ENCODE results near the gene CHKB. TPM values are rescaled to one million over a fixed set of nuclear protein-coding genes. Genes with fewer than 3 reads are reported as not detected.

Gene CHKB
- total RNA-seq, 2 experiments from 2014 or later, result 76.2 to 76.3 TPM

DNA sequence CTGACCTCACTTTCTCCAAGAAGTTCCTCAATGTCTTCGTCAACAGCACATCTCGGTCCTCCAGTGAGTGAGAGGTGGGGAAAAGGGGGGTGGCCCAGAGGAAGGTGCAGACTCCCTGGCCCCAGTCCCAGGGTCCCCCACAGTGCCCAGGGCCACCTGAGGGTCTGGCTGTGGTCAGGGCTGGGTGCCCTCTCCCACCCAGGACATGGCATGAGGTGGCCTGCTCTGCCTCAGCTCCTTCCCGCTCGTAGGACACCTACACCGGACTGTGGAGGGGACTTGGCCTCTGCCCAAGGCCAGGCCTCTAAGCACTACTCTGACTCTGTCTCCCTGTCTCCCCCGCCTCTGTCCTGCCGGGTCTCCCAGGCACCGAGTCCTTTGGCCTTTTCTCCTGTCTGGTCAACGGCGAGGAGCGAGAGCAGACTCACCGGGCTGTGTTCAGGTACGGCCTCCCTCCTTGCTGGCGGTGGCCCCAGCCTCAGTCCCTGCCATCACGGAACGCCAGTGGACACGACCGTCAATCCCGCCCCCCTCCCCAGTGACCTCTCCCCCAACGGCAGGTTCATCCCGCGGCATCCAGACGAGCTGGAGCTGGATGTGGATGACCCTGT lies 22.5 kb upstream of the CHKB start:
- no peak for DNase-seq
- Mint-ChIP-seq H3K36me3 (peaks cover 1% of the 10 kb centered on the region), H3K9me3 (no peaks in the 10 kb centered on the region), H3K27me3 (peaks cover 45% of the 10 kb centered on the region), H3K4me3 (no peak overlapping the region), H3K4me1 (ENCODE audit: low read depth) (peaks cover 4% of the 10 kb centered on the region), H3K27ac (no peak overlapping the region)
- ChIA-PET CTCF (interaction anchor here (1.0 kb wide), 1 partner anchor 23 kb away, joined by 3 read pairs; no protein-coding TSS in a partner anchor), POLR2A (interaction anchor here (0.7 kb wide), 1 partner anchor 33 kb away, joined by 4 read pairs; no protein-coding TSS in a partner anchor)
- intact Hi-C loops (cut with micrococcal nuclease), result no loop called here

DNA sequence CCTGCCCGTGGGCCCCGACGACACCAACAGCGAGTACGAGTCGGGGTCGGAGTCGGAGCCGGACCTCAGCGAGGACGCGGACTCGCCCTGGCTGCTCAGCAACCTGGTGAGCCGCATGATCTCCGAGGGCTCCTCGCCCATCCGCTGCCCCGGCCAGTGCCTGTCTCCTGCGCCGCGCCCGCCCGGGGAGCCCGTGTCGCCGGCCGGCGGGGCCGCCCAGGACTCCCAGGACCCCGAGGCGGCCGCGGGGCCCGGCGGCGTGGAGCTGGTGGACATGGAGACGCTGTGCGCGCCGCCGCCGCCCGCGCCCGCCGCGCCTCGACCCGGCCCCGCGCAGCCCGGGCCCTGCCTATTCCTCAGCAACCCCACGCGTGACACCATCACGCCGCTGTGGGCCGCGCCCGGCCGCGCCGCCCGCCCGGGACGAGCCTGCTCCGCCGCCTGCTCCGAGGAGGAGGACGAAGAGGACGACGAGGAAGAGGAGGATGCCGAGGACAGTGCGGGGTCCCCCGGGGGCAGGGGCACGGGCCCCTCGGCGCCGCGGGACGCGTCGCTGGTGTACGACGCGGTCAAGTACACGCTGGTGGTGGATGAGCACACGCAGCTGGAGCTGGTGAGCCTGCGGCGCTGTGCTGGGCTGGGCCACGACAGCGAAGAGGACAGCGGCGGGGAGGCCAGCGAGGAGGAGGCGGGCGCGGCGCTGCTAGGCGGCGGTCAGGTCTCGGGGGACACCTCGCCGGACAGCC lies 21.8 kb upstream of the CHKB start:
- intact Hi-C loops (cut with micrococcal nuclease), result no loop called here
- no peak overlapping the region for H3K4me3 Mint-ChIP-seq
- POLR2A ChIA-PET, result no interaction called here
- no peaks in the 10 kb centered on the region for H3K9me3 Mint-ChIP-seq
- no peak for DNase-seq
- peaks cover 8% of the 10 kb centered on the region for H3K4me1 Mint-ChIP-seq (ENCODE audit: low read depth)
- H3K36me3 Mint-ChIP-seq, result peaks cover 1% of the 10 kb centered on the region
- CTCF ChIA-PET, result no interaction called here
- no peak overlapping the region for H3K27ac Mint-ChIP-seq
- H3K27me3 Mint-ChIP-seq, result peaks cover 48% of the 10 kb centered on the region

DNA sequence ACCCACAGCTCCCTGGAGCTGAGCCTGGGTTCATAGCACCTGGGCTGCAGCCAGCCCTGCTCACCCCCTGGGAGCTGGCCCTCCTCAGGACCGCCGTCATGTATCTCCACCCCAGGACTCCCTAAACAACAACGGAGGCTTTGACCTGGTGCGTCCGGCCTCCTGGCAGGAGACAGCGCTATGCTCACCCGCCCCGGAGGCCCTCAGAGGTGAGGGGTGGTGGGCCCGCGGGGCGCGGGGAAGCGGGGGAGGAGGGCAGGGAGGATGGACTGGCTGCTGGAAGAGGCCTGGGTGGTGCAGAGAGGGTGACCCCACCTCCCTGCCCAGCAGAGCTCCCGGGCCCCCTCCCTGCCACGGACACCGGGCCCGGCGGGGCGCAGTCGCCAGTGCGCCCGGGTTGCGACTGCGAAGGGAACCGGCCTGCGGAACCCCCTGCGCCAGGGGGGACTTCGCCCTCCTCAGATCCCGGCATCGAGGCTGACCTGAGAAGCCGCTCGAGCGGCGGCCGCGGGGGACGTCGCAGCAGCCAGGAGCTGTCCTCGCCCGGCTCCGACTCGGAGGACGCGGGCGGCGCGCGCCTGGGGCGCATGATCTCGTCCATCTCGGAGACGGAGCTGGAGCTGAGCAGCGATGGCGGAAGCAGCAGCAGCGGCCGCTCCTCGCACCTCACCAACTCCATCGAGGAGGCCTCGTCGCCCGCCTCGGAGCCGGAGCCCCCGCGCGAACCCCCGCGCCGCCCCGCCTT lies 21.0 kb upstream of the CHKB start:
- peaks cover 8% of the 10 kb centered on the region for H3K4me1 Mint-ChIP-seq (ENCODE audit: low read depth)
- intact Hi-C loops (cut with micrococcal nuclease), result no loop called here
- no peak overlapping the region for H3K4me3 Mint-ChIP-seq
- ChIA-PET POLR2A (no interaction called here), CTCF (no interaction called here)
- no peaks in the 10 kb centered on the region for H3K9me3 Mint-ChIP-seq
- H3K27me3 Mint-ChIP-seq, result peaks cover 46% of the 10 kb centered on the region
- DNase-seq, result no peak
- peaks cover 1% of the 10 kb centered on the region for H3K36me3 Mint-ChIP-seq
- no peak overlapping the region for H3K27ac Mint-ChIP-seq

DNA sequence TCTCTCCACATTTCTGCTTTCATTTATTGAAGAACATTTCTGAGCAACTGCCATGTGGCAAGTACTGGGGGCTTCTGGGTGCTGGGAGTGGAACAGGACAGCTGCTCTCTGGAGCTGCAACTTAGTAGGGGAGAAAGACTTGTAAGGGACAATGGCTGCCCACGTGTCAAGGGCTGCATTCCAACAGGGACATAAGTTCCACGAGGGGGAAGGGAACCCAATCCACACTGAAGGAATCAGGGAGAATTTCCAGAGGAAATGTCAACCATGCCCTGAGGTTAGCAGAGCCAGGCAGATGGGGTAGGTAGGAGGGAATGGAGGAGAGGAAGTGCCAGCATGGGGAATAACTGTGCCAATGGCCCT lies 19.7 kb upstream of the CHKB start:
- peaks cover 8% of the 10 kb centered on the region for H3K4me1 Mint-ChIP-seq (ENCODE audit: low read depth)
- H3K27me3 Mint-ChIP-seq, result peaks cover 44% of the 10 kb centered on the region
- H3K9me3 Mint-ChIP-seq, result no peaks in the 10 kb centered on the region
- H3K36me3 Mint-ChIP-seq, result peaks cover 1% of the 10 kb centered on the region
- no peak for DNase-seq
- intact Hi-C loops (cut with micrococcal nuclease), result no loop called here
- H3K27ac Mint-ChIP-seq, result no peak overlapping the region
- POLR2A ChIA-PET, result interaction anchor here (0.5 kb wide), 1 partner anchor 37 kb away, joined by 4 read pairs; no protein-coding TSS in a partner anchor
- CTCF ChIA-PET, result interaction anchor here (1.0 kb wide), 2 partner anchors 19 to 77 kb away, joined by 3 to 4 read pairs; partner anchors contain the start of gene SCO2
- no peak overlapping the region for H3K4me3 Mint-ChIP-seq

DNA sequence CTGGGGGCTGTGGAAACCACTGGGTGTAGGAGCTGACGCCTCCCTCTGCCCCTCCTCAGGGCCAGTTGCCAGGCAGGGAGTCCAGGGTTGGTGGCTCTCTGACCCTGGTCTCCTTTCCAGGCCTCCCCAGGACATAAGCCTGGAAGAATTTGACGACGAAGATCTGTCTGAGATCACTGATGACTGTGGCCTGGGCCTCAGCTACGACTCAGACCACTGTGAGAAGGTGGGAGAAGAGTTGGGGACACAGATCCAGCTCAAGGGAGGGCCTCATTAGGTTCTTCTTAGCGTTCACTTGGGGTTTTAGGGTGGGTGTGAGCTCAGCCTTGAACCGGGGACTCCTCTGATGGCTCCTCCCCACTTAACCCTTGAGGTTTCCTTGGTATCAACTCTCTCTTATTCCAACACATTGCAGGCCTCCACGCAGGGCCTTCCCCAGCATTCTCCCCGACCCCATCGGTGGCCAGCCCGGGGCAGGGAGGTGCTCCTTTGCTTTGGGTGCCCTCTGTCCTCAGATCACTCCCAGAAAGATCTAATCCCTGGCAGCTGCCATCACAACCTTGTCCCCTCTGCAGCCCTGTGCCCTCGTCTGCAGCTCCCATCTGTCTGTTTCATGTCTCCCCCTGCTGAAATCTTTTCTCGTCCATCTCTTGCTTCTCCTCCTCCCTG lies 19.2 kb upstream of the CHKB start:
- Mint-ChIP-seq H3K36me3 (peaks cover 4% of the 10 kb centered on the region), H3K4me3 (peak overlapping the region; percentile 51), H3K9me3 (no peaks in the 10 kb centered on the region), H3K27me3 (peaks cover 39% of the 10 kb centered on the region), H3K27ac (no peak overlapping the region), H3K4me1 (ENCODE audit: low read depth) (peaks cover 8% of the 10 kb centered on the region)
- intact Hi-C loops (cut with micrococcal nuclease), result no loop called here
- CTCF ChIA-PET, result interaction anchor here (0.9 to 1.0 kb wide), 3 partner anchors 18 to 76 kb away, joined by 3 to 4 read pairs (median 3); partner anchors contain the start of gene SCO2
- POLR2A ChIA-PET, result no interaction called here
- no peak for DNase-seq

DNA sequence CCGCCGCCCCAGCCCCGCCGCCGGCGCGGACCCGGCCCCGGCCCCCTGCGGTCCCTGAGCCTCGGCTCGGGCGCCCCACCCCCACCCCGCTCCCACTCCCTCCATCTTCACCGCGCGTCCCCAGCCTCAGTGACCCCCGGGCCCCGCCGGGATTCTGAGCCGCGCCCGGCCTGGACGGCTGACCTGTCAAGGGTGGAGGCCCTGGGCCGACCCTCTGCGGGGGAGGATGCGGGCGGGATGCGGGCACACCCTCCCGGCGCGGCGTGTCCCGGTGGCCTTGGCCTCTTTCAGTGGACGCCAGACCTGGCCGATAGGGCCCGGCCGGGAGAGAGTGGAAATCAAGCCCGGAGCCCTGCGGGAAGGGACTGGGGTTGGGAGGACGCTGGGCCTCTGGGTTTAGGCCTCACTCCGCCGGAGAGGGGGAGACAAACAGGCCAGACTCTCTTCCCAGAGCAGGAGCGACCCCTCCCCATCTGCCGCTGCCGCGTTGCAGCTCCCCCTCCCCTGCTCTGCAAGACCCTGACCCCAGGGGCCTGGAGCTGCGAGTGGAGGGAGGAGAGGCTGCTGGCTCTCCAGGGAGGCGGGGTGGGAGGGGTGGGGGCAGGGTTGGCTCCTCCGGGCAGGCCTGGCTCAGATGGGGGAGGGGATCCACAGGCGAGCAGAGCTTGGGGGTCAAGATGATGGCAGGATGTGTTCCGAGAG lies 18.5 kb upstream of the CHKB start:
- H3K4me3 Mint-ChIP-seq, result no peak overlapping the region
- ChIA-PET CTCF (interaction anchor here (0.9 to 1.0 kb wide), 3 partner anchors 19 to 76 kb away, joined by 3 to 4 read pairs (median 3); partner anchors contain the start of gene SCO2), POLR2A (no interaction called here)
- no peak for DNase-seq
- H3K27me3 Mint-ChIP-seq, result peaks cover 36% of the 10 kb centered on the region
- H3K36me3 Mint-ChIP-seq, result peaks cover 5% of the 10 kb centered on the region
- no peaks in the 10 kb centered on the region for H3K9me3 Mint-ChIP-seq
- H3K4me1 Mint-ChIP-seq (ENCODE audit: low read depth), result peaks cover 8% of the 10 kb centered on the region
- intact Hi-C loops (cut with micrococcal nuclease), result no loop called here
- no peak overlapping the region for H3K27ac Mint-ChIP-seq

DNA sequence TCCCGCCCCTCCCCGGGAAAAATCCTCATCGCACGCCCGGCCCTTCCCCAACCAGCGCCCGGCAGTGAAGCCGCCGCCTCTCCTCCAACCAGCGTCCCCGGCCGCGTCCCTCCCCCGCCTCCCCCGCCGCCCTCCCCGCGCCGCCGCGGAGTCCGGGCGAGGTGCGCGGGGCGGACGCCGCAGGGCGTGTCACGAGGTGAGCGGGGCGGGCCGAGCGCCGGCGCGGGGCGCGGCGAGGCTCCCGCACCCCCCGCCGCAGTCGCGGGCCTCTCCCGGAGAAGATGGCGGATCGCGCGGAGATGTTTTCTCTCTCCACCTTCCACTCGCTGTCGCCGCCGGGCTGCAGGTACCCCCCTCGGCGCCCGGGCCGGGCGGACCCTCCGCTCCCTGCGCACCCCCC lies 17.9 kb upstream of the CHKB start, which contains the start of gene MAPK8IP2:
TSS of gene MAPK8IP2 (plus strand) at position 256 of the 400 bp plus-strand sequence. CDS start at position 282, 26 bp downstream.
- Mint-ChIP-seq H3K4me3 (peak within 1 kb of the TSS; percentile 51), H3K27me3 (peaks cover 32% of the 10 kb centered on the region), H3K4me1 (ENCODE audit: low read depth) (peaks cover 8% of the 10 kb centered on the region), H3K27ac (no peak within 1 kb of the TSS), H3K9me3 (no peaks in the 10 kb centered on the region), H3K36me3 (peaks cover 5% of the 10 kb centered on the region)
- intact Hi-C loops (cut with micrococcal nuclease), result no loop called here
- DNase-seq, result no peak
- ChIA-PET POLR2A (interaction anchor here (1.0 kb wide), 1 partner anchor 18 kb away, joined by 3 read pairs; the partner anchor contains the start of gene CHKB), CTCF (no interaction called here)

DNA sequence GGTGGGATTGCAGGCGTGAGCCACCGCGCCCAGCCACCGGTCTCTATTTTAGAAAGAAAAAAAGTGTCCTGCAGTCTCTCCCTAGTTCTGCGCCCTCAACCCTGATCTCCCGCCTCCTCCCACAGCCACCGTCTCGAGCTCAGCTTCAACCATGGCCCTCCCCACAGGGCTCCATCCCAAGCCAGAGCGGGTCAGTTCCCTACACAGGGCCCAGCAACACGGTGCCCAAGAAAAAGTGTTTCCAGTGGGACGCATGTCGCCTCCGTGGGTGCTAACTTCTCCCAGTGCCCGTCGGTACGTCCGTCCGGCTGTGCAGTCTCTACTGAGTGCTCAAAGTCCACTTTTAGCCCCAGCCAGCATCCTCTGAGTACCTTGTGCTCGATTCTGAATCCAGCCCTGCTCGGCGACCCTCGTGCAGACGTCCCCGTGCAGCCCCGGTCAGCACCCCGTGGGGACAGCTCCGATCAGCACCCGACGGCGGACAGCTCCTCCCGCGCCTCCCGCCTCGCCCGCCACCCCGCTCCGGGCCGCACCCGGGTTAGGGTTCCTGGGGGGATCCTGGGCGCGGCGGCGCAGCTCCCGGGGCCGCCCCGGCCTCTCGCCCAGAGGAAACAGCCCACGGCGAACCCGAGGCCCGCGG lies 17.3 kb upstream of the CHKB start:
- ChIA-PET POLR2A (interaction anchor here (1.0 kb wide), 1 partner anchor 18 kb away, joined by 3 read pairs; the partner anchor contains the start of gene CHKB), CTCF (no interaction called here)
- peak; percentile 75 for DNase-seq
- no peaks in the 10 kb centered on the region for H3K9me3 Mint-ChIP-seq
- H3K27ac Mint-ChIP-seq, result no peak overlapping the region
- peaks cover 5% of the 10 kb centered on the region for H3K36me3 Mint-ChIP-seq
- peaks cover 8% of the 10 kb centered on the region for H3K4me1 Mint-ChIP-seq (ENCODE audit: low read depth)
- peaks cover 32% of the 10 kb centered on the region for H3K27me3 Mint-ChIP-seq
- peak overlapping the region; percentile 26 for H3K4me3 Mint-ChIP-seq
- intact Hi-C loops (cut with micrococcal nuclease), result no loop called here

DNA sequence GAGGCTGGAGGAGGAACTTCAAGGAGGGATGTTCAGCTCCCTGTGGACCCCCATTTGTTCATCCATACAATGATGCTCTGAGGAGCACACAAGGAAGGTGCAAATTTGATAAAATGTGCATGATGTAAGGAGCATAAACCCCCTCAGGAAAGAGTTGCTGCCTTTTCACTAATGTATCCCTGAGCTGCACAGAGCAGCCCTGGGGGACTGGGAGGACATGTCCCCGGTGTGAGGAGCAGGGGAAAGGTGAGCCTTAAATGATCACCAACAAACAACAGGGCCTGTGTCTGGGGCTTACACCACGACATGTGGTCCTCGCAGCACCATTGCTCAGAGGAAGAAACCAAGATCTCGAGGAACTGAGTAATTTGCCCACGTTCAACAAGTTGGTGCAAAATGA lies 14.4 kb upstream of the CHKB start:
- H3K9me3 Mint-ChIP-seq, result no peaks in the 10 kb centered on the region
- ChIA-PET CTCF (no interaction called here), POLR2A (no interaction called here)
- no peak for DNase-seq
- peaks cover 5% of the 10 kb centered on the region for H3K36me3 Mint-ChIP-seq
- no peak overlapping the region for H3K27ac Mint-ChIP-seq
- intact Hi-C loops (cut with micrococcal nuclease), result no loop called here
- peaks cover 8% of the 10 kb centered on the region for H3K4me1 Mint-ChIP-seq (ENCODE audit: low read depth)
- no peak overlapping the region for H3K4me3 Mint-ChIP-seq
- peaks cover 19% of the 10 kb centered on the region for H3K27me3 Mint-ChIP-seq

DNA sequence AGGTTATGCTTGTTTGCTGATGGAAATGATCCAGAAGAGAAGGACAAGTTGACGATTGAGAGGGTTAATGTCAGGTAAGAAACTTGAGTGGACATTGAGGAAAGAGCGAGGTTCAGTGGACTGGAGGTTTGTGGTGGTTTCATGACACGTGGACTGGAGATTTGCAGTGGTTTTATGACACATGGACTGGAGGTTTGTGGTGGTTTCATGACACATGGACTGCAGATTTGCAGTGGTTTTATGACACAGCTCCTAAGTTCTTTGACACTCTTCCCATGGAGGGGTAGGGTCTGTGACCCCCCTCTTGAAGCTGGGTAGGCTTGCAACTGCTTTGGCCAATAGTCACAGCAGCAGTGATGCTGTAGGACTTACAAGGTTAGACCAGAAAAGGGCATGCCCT lies 12.5 kb upstream of the CHKB start:
- Mint-ChIP-seq H3K4me3 (no peak overlapping the region), H3K27ac (no peak overlapping the region), H3K9me3 (no peaks in the 10 kb centered on the region), H3K27me3 (peaks cover 12% of the 10 kb centered on the region), H3K4me1 (ENCODE audit: low read depth) (peaks cover 4% of the 10 kb centered on the region), H3K36me3 (peaks cover 4% of the 10 kb centered on the region)
- intact Hi-C loops (cut with micrococcal nuclease), result no loop called here
- ChIA-PET POLR2A (no interaction called here), CTCF (no interaction called here)
- no peak for DNase-seq

DNA sequence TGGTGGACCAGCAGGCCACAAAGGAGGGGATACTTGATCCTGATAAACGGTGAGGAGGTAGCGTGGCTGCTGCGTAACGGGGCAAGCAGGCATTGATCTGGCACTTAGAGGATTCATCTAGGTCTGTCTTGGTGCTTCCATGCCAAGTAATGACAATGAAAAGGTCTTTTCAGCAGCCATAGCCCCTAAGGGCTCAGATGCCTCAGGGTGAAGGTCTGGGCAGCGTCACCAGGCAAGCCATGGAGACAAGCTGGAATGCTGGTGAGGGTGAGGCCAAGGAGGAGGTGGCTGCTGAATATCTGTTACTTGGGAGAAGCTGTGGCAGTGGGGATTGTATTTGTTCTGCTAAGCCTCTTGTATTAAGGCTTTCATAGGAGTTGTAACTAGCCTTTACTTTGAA lies 4.8 kb upstream of the CHKB start:
- Mint-ChIP-seq H3K4me3 (no peak overlapping the region), H3K36me3 (no peaks in the 10 kb centered on the region), H3K9me3 (no peaks in the 10 kb centered on the region), H3K27me3 (no peaks in the 10 kb centered on the region), H3K27ac (no peak overlapping the region), H3K4me1 (ENCODE audit: low read depth) (peaks cover 8% of the 10 kb centered on the region)
- CTCF ChIA-PET, result interaction anchor here (0.6 to 1.2 kb wide), 2 partner anchors 32 to 165 kb away, joined by 3 to 4 read pairs; no protein-coding TSS in a partner anchor
- POLR2A ChIA-PET, result no interaction called here
- no peak for DNase-seq
- intact Hi-C loops (cut with micrococcal nuclease), result no loop called here
